Gastroesophageal sphincter (tissue), 3 donors: ENCODE data around the gene PDE8B.

ENCODE experiments used
- CTCF ChIP-seq, 4 experiments: fragments of 200-600 bp in 2 of 4; fragments of 450-650 bp in 2 of 4; sonication (generic) in 1 of 4; IDR thresholded peaks; one replicate each; pipeline ENCODE4 v1.5.1; 2017 to 2019; ENCODE audit warnings: antibody characterized with exemption in 4 of 4, mild to moderate bottlenecking in 2 of 4, moderate library complexity in 2 of 4
- EP300 ChIP-seq: sonication (generic); formaldehyde crosslinking; IDR thresholded peaks from one replicate; pipeline ENCODE4 v1.6.1; 2017; ENCODE audit warnings: antibody characterized with exemption, mild to moderate bottlenecking

GRCh38 chr5:77300451-77300850 is 90.0 kb downstream of the PDE8B start:
- no peak for TF ChIP-seq EP300
- TF ChIP-seq CTCF (IDR thresholded peaks at IDR 0.05): no peak
